OCI-LY1 (cell line): Measurements from ENCODE around the gene TCIRG1.

Source experiments
- H2AFZ ChIP-seq: fragments of 200-600 bp; sonication (generic), shearing (Covaris generic); 2 replicates; pipeline ENCODE4 v1.6.0; 2014; ENCODE audit warnings: antibody characterized with exemption, mild to moderate bottlenecking, low read length
- H3F3A ChIP-seq: fragments of 200-600 bp; sonication (generic), shearing (Covaris generic); 2 replicates; pipeline ENCODE4 v1.6.0; 2014; ENCODE audit warnings: mild to moderate bottlenecking, antibody characterized with exemption, low read length, moderate library complexity; ENCODE audit not compliant: insufficient read depth
- H3K27ac ChIP-seq: fragments of 200-600 bp; sonication (generic); 2 replicates; pipeline ENCODE4 v1.5.1; 2014; ENCODE audit warnings: low read length, mixed run types, mild to moderate bottlenecking, low read depth; ENCODE audit not compliant: poor library complexity, severe bottlenecking
- H3K27me3 ChIP-seq: fragments of 200-600 bp; sonication (generic); 2 replicates; pipeline ENCODE4 v1.6.0; 2014; ENCODE audit warnings: antibody characterized with exemption, mild to moderate bottlenecking, low read length, moderate library complexity; ENCODE audit not compliant: insufficient read depth
- H3K36me3 ChIP-seq: fragments of 200-600 bp; sonication (generic); 2 replicates; pipeline ENCODE4 v1.6.1; 2014; ENCODE audit warnings: mild to moderate bottlenecking, antibody characterized with exemption, low read length, moderate library complexity, mixed read lengths; ENCODE audit not compliant: insufficient read depth
- H3K4me1 ChIP-seq: fragments of 200-600 bp; sonication (generic); 2 replicates; pipeline ENCODE4 v1.5.1; 2014; ENCODE audit warnings: mild to moderate bottlenecking, low read length, moderate library complexity; ENCODE audit not compliant: insufficient read depth, severe bottlenecking
- H3K4me2 ChIP-seq: fragments of 200-600 bp; sonication (generic), shearing (Covaris generic); 2 replicates; pipeline ENCODE4 v1.6.1; 2014; ENCODE audit warnings: low read length
- H3K4me3 ChIP-seq: fragments of 200-600 bp; sonication (generic); 2 replicates; pipeline ENCODE4 v1.5.1; 2014; ENCODE audit warnings: low read length, low read depth, mild to moderate bottlenecking, mixed read lengths; ENCODE audit not compliant: poor library complexity, severe bottlenecking
- H3K79me2 ChIP-seq: fragments of 200-600 bp; shearing (Covaris generic); 2 replicates; pipeline ENCODE4 v1.6.1; 2016; ENCODE audit warnings: mixed run types, low read length, mixed read lengths; ENCODE audit not compliant: insufficient read depth
- H3K9ac ChIP-seq: fragments of 200-600 bp; sonication (generic), shearing (Covaris generic); 2 replicates; pipeline ENCODE4 v1.6.1; 2014; ENCODE audit warnings: mild to moderate bottlenecking, low read length, mixed read lengths
- H3K9me2 ChIP-seq: fragments of 200-600 bp; sonication (generic), shearing (Covaris generic); 2 replicates; pipeline ENCODE4 v1.6.1; 2014; ENCODE audit warnings: low read depth, mild to moderate bottlenecking, low read length, mixed read lengths
- H3K9me3 ChIP-seq: fragments of 200-600 bp; shearing (Covaris generic); 2 replicates; pipeline ENCODE4 v1.6.1; 2014; ENCODE audit warnings: low read length, mixed read lengths
- H4K20me1 ChIP-seq: fragments of 200-600 bp; sonication (generic), shearing (Covaris generic); 2 replicates; pipeline ENCODE4 v1.6.0; 2016; ENCODE audit warnings: mild to moderate bottlenecking, low read length; ENCODE audit not compliant: insufficient read depth
- EZH2 ChIP-seq: fragments of 200-600 bp; sonication (generic), shearing (Covaris generic); IDR thresholded peaks from 2 replicates; pipeline ENCODE4 v1.8.0; 2017; ENCODE audit warnings: borderline replicate concordance, mixed run types, mild to moderate bottlenecking, antibody characterized with exemption, low read length, moderate library complexity, mixed read lengths
- TF ChIP-seq, protein P1 (sequence below): fragments of 200-600 bp; sonication (generic), shearing (Covaris generic); IDR thresholded peaks from 2 replicates; pipeline ENCODE4 v1.5.1; 2017; ENCODE audit warnings: mild to moderate bottlenecking, antibody characterized with exemption, low read length, moderate library complexity, mixed read lengths

Gene TCIRG1

DNA sequence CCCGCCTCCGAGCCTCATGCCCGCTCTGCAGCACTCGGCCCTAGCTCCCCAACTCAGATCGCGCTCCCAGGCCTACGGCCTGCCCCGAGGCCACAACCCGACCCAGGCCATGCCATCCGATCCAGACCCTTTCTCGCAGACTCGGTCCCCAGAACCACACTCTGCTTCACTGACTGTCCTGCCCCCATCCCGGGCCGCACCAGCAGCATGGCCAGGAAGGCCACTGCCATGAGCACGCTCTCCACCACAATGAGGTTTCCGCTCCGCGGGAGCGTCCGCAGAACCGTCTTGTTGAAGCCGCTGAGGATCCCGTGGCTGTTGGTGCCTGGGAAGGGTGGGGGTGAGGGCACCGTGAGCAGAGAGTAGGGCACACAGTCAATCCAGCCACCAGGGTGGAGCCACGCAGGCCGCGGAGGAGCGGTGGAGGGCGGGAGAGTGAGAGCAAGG is 41.3 kb upstream of the TCIRG1 start:
- H3K27me3 ChIP-seq, result no peaks in the 10 kb centered on the region
- H3K4me3 ChIP-seq, result no peak overlapping the region
- H3F3A ChIP-seq, result peaks cover 5% of the 10 kb centered on the region
- no peak for TF ChIP-seq EZH2
- TF ChIP-seq, protein P1, sequence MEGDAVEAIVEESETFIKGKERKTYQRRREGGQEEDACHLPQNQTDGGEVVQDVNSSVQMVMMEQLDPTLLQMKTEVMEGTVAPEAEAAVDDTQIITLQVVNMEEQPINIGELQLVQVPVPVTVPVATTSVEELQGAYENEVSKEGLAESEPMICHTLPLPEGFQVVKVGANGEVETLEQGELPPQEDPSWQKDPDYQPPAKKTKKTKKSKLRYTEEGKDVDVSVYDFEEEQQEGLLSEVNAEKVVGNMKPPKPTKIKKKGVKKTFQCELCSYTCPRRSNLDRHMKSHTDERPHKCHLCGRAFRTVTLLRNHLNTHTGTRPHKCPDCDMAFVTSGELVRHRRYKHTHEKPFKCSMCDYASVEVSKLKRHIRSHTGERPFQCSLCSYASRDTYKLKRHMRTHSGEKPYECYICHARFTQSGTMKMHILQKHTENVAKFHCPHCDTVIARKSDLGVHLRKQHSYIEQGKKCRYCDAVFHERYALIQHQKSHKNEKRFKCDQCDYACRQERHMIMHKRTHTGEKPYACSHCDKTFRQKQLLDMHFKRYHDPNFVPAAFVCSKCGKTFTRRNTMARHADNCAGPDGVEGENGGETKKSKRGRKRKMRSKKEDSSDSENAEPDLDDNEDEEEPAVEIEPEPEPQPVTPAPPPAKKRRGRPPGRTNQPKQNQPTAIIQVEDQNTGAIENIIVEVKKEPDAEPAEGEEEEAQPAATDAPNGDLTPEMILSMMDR, result no peak
- no peaks in the 10 kb centered on the region for H3K9me3 ChIP-seq
- peaks cover 9% of the 10 kb centered on the region; the same call in 1 of the 2 replicates for H3K36me3 ChIP-seq
- peaks cover 26% of the 10 kb centered on the region for H3K4me1 ChIP-seq
- H3K4me2 ChIP-seq, result no peak overlapping the region
- peak overlapping the region; percentile 47 for H3K27ac ChIP-seq
- no peak overlapping the region for H2AFZ ChIP-seq
- no peaks in the 10 kb centered on the region for H3K79me2 ChIP-seq
- H4K20me1 ChIP-seq, result no peaks in the 10 kb centered on the region
- H3K9ac ChIP-seq, result no peak overlapping the region
- no peaks in the 10 kb centered on the region for H3K9me2 ChIP-seq

DNA sequence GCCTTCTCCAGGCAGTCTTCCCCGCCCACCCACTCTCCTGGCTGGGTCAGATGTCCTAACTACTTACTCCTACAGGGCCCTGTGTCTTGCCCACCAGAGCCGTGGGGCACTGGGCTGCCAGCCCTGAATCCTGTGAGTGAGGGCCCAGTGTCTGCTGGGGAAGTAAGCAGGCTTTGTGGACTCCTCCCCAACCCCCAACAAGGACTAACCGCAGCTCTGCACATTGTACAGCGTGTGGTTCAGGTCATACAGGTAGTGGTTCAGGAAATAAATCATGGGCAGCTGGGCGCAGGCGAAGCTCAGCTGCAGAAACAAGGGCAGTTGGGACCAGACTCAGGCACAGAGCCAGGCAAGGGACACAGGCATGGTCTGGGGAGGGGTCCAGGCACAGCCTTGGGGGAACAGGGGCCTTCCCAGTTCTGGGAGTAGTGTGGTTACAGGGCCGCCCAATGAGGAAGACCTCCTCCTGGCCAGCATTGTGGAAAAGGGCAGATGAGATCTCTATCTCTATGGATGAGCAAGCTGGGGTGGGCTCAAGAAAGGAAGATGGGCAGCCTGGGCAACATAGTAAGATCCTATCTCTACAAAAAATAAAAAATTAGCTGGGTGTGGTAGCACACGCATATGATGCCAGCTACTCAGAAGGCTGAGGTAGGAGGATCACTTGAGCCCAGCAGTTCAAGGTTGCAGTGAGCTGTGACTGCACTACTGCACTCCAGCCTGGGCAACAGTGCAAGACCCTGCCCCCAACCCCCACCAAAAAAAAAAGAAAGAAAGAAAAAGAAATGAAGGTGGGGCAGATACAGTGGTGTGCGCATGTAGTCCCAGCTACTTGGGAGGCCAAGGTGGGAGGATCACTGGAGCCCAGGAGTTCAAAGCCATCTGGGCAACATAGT is 40.4 kb upstream of the TCIRG1 start:
- H3K79me2 ChIP-seq, result no peaks in the 10 kb centered on the region
- no peak overlapping the region for H3K9ac ChIP-seq
- no peak overlapping the region for H3K4me3 ChIP-seq
- peaks cover 9% of the 10 kb centered on the region; the same call in 1 of the 2 replicates for H3K36me3 ChIP-seq
- H3K4me1 ChIP-seq, result peaks cover 34% of the 10 kb centered on the region
- TF ChIP-seq, protein P1, result no peak
- TF ChIP-seq EZH2, result no peak
- peak overlapping the region; percentile 47 for H3K27ac ChIP-seq
- H4K20me1 ChIP-seq, result no peaks in the 10 kb centered on the region
- H3K9me3 ChIP-seq, result no peaks in the 10 kb centered on the region
- H3K27me3 ChIP-seq, result no peaks in the 10 kb centered on the region
- H2AFZ ChIP-seq, result no peak overlapping the region
- H3F3A ChIP-seq, result peaks cover 5% of the 10 kb centered on the region
- no peak overlapping the region for H3K4me2 ChIP-seq
- H3K9me2 ChIP-seq, result no peaks in the 10 kb centered on the region

DNA sequence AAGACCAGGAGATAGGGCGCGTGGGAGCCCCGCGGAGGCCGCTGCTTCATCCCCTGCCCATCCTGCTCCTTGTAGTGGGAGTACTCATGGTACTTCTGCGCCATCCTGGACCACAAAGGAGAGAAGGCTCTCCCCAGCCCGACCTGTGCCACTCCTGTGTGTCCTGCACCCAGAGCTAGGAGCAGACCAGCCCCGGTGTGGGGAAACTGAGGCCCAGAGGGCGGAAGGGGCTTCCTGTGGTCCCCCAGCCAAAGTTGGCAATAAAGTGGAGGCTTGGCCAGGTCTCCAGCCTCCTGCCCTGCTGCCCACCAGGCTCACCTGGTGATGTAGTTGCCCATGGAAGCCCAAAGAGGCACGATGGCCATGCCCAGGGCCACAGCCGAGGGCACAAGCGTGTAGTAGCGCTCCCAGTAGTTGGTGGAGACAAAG is 39.6 kb upstream of the TCIRG1 start:
- H3K9me3 ChIP-seq, result no peaks in the 10 kb centered on the region
- peaks cover 5% of the 10 kb centered on the region for H3F3A ChIP-seq
- TF ChIP-seq, protein P1, result no peak
- TF ChIP-seq EZH2, result no peak
- H2AFZ ChIP-seq, result no peak overlapping the region
- no peaks in the 10 kb centered on the region for H3K27me3 ChIP-seq
- H3K36me3 ChIP-seq, result peaks cover 9% of the 10 kb centered on the region; the same call in 1 of the 2 replicates
- H3K9ac ChIP-seq, result no peak overlapping the region
- H3K4me2 ChIP-seq, result no peak overlapping the region
- H4K20me1 ChIP-seq, result no peaks in the 10 kb centered on the region
- H3K4me1 ChIP-seq, result peaks cover 33% of the 10 kb centered on the region
- H3K79me2 ChIP-seq, result no peaks in the 10 kb centered on the region
- no peak overlapping the region for H3K4me3 ChIP-seq
- no peaks in the 10 kb centered on the region for H3K9me2 ChIP-seq
- no peak overlapping the region for H3K27ac ChIP-seq
